HL-60 (cell line): ENCODE results near the gene NDUFAB1.

Experiments used
- DNase-seq, 2 experiments: peaks; one replicate each; pipeline ENCODE4 v3.0.0-alpha.2; 2010 to 2020; ENCODE audit warnings: low read depth in 1 of 2, low spot score in 1 of 2
- H3K27ac ChIP-seq: fragments of 250-450 bp; sonication (Bioruptor Pico); replicated peaks from 2 replicates; pipeline ENCODE4 v1.5.1; 2020; ENCODE audit warnings: mild to moderate bottlenecking, moderate library complexity
- H3K27me3 ChIP-seq: fragments of 250-450 bp; sonication (Bioruptor Pico); 2 replicates; pipeline ENCODE4 v1.5.1; 2021; ENCODE audit warnings: mild to moderate bottlenecking, moderate library complexity; ENCODE audit not compliant: insufficient read depth, poor library complexity, severe bottlenecking
- H3K4me3 ChIP-seq: replicated peaks from 2 replicates; pipeline ENCODE4 v1.5.1; 2011; ENCODE audit warnings: mild to moderate bottlenecking, control low read depth, low read length; ENCODE audit not compliant: insufficient read depth
- CTCF ChIP-seq: IDR thresholded peaks from one replicate; pipeline ENCODE4 v1.5.1; 2011; ENCODE audit warnings: low read length, control low read depth, inconsistent platforms; ENCODE audit not compliant: insufficient read depth
- GABPA ChIP-seq: IDR thresholded peaks from 2 replicates; pipeline ENCODE4 v1.6.1; 2012; ENCODE audit warnings: low read depth
- POLR2AphosphoS5 ChIP-seq: IDR thresholded peaks from 2 replicates; pipeline ENCODE4 v1.6.1; 2012; ENCODE audit warnings: low read depth
- REST ChIP-seq: IDR thresholded peaks from 2 replicates; pipeline ENCODE4 v1.6.1; 2012; ENCODE audit warnings: low read depth; ENCODE audit not compliant: insufficient replicate concordance
- SPI1 ChIP-seq: IDR thresholded peaks from 2 replicates; pipeline ENCODE4 v1.6.1; 2012; ENCODE audit warnings: low read depth, mild to moderate bottlenecking, borderline replicate concordance

The NDUFAB1 gene

GRCh38 chr16:23573817-23574216 lies 22.3 kb downstream of the NDUFAB1 start:
- H3K27me3 ChIP-seq: no peaks in the 10 kb centered on the region
- H3K27ac ChIP-seq: no peak overlapping the region
- no peak overlapping the region for H3K4me3 ChIP-seq
- TF ChIP-seq SPI1: no peak
- no peak for TF ChIP-seq CTCF
- TF ChIP-seq REST: no peak
- no peak for TF ChIP-seq POLR2AphosphoS5
- TF ChIP-seq GABPA: no peak
- DNase-seq: no peak

GRCh38 chr16:23572394-23572793 lies 23.7 kb downstream of the NDUFAB1 start:
- Histone ChIP-seq H3K4me3 (no peak overlapping the region), H3K27ac (no peak overlapping the region), H3K27me3 (no peaks in the 10 kb centered on the region)
- DNase-seq: no peak
- TF ChIP-seq POLR2AphosphoS5 (no peak), SPI1 (no peak), GABPA (no peak), CTCF (no peak), REST (no peak)

- no peak for DNase-seq
- Histone ChIP-seq H3K4me3 (no peak overlapping the region), H3K27ac (no peak overlapping the region), H3K27me3 (no peaks in the 10 kb centered on the region)
- TF ChIP-seq CTCF (no peak), REST (no peak), SPI1 (no peak), POLR2AphosphoS5 (no peak), GABPA (no peak)
Observed at GRCh38 chr16:23571895-23572294, 24.2 kb downstream of the NDUFAB1 start.
